GM10248 (cell line): ENCODE measurements around the gene CBLB.

Experiments used
- CTCF ChIA-PET: fragments of 300-600 bp; sonication (Branson Sonifier 250); formaldehyde crosslinking; extraction: SDS; loops from one replicate; lab custom pipeline; 2021; ENCODE audit warnings: antibody characterized with exemption; lab: Yijun Ruan, JAX
- POLR2A ChIA-PET: fragments of 350-650 bp; sonication (Branson Sonifier 250); formaldehyde crosslinking; extraction: SDS; loops from one replicate; lab custom pipeline; 2020; ENCODE audit warnings: antibody characterized with exemption; lab: Yijun Ruan, JAX
- DNase-seq: peaks from one replicate; pipeline ENCODE4 v3.0.0; 2012; ENCODE audit errors: extremely low spot score
- CTCF ChIP-seq: IDR thresholded peaks from 2 replicates; pipeline ENCODE4 v1.5.1; 2012; ENCODE audit warnings: mild to moderate bottlenecking, low read depth; ENCODE audit errors: extremely low read depth, missing control alignments, control extremely low read depth

CBLB gene

GRCh38 chr3:105755121-105755886 is 113.5 kb downstream of the CBLB start:
- no peak for DNase-seq
- CTCF ChIA-PET = no interaction called here
- TF ChIP-seq CTCF = no peak
- POLR2A ChIA-PET = no interaction called here

GRCh38 chr3:105752791-105753415 is 115.9 kb downstream of the CBLB start:
- ChIA-PET CTCF (no interaction called here), POLR2A (interaction anchor here (0.6 kb wide), 1 partner anchor 103 kb away, joined by 4 read pairs; no protein-coding TSS in a partner anchor)
- DNase-seq = no peak
- TF ChIP-seq CTCF = no peak

- CTCF ChIA-PET = no interaction called here
- no peak for TF ChIP-seq CTCF
- POLR2A ChIA-PET = no interaction called here
- no peak for DNase-seq
Observed at GRCh38 chr3:105747696-105748095, 121.1 kb downstream of the CBLB start.

- DNase-seq = no peak
- POLR2A ChIA-PET = interaction anchor here (0.6 kb wide), 1 partner anchor 9 kb away, joined by 4 read pairs; no protein-coding TSS in a partner anchor
- CTCF ChIA-PET = no interaction called here
- no peak for TF ChIP-seq CTCF
Observed at GRCh38 chr3:105747060-105747541, 121.7 kb downstream of the CBLB start.

- TF ChIP-seq CTCF = no peak
- no peak for DNase-seq
- ChIA-PET POLR2A (interaction anchor here (0.6 kb wide), 1 partner anchor 8 kb away, joined by 4 read pairs; no protein-coding TSS in a partner anchor), CTCF (no interaction called here)
Observed at GRCh38 chr3:105746231-105746996, 122.4 kb downstream of the CBLB start.

GRCh38 chr3:105745046-105745445 is 123.8 kb downstream of the CBLB start:
- no peak for DNase-seq
- TF ChIP-seq CTCF = no peak
- CTCF ChIA-PET = no interaction called here
- POLR2A ChIA-PET = no interaction called here
